ENCODE measurements around the gene BAZ2B.

The BAZ2B gene

GRCh38 chr2:159505196-159505595 is 111.2 kb downstream of the BAZ2B start:
- no peak overlapping the region for H3K27ac ChIP-seq (ENCODE audit: low read depth, low read length, poor library complexity, severe bottlenecking)
- H2AFZ ChIP-seq (ENCODE audit: low read length) = no peak overlapping the region
- H3K79me2 ChIP-seq (ENCODE audit: insufficient read depth, low read length) = no peaks in the 10 kb centered on the region
- H3K4me2 ChIP-seq (ENCODE audit: low read length) = no peak overlapping the region
- H3F3A ChIP-seq (ENCODE audit: insufficient read depth, low read length) = no peaks in the 10 kb centered on the region
- H3K9me2 ChIP-seq (ENCODE audit: low read depth, low read length) = no peaks in the 10 kb centered on the region
- no peaks in the 10 kb centered on the region; the same call in 1 of the 2 replicates for H3K36me3 ChIP-seq (ENCODE audit: insufficient read depth, low read length)
- H4K20me1 ChIP-seq (ENCODE audit: insufficient read depth, low read length) = no peaks in the 10 kb centered on the region
- no peak overlapping the region for H3K4me3 ChIP-seq (ENCODE audit: low read depth, low read length, poor library complexity, severe bottlenecking)
- H3K9ac ChIP-seq (ENCODE audit: low read length) = no peak overlapping the region
- H3K9me3 ChIP-seq (ENCODE audit: low read length) = no peaks in the 10 kb centered on the region
- H3K4me1 ChIP-seq (ENCODE audit: insufficient read depth, low read length, severe bottlenecking) = no peaks in the 10 kb centered on the region
- TF ChIP-seq CTCF (IDR thresholded peaks at IDR 0.05; ENCODE audit: low read length) = no peak
- TF ChIP-seq EZH2 (IDR thresholded peaks at IDR 0.05; ENCODE audit: borderline replicate concordance, low read length) = no peak
- H3K27me3 ChIP-seq (ENCODE audit: insufficient read depth, low read length) = no peaks in the 10 kb centered on the region

- no peaks in the 10 kb centered on the region for H3F3A ChIP-seq (ENCODE audit: insufficient read depth, low read length)
- H3K9me2 ChIP-seq (ENCODE audit: low read depth, low read length) = no peaks in the 10 kb centered on the region
- no peaks in the 10 kb centered on the region for H3K4me1 ChIP-seq (ENCODE audit: insufficient read depth, low read length, severe bottlenecking)
- peaks cover 2% of the 10 kb centered on the region; the same call in 1 of the 2 replicates for H3K36me3 ChIP-seq (ENCODE audit: insufficient read depth, low read length)
- H4K20me1 ChIP-seq (ENCODE audit: insufficient read depth, low read length) = no peaks in the 10 kb centered on the region
- no peak overlapping the region for H3K9ac ChIP-seq (ENCODE audit: low read length)
- TF ChIP-seq CTCF (IDR thresholded peaks at IDR 0.05; ENCODE audit: low read length) = no peak
- no peak for TF ChIP-seq EZH2 (IDR thresholded peaks at IDR 0.05; ENCODE audit: borderline replicate concordance, low read length)
- H3K4me3 ChIP-seq (ENCODE audit: low read depth, low read length, poor library complexity, severe bottlenecking) = no peak overlapping the region
- H3K79me2 ChIP-seq (ENCODE audit: insufficient read depth, low read length) = no peaks in the 10 kb centered on the region
- H3K4me2 ChIP-seq (ENCODE audit: low read length) = no peak overlapping the region
- no peaks in the 10 kb centered on the region for H3K9me3 ChIP-seq (ENCODE audit: low read length)
- H3K27me3 ChIP-seq (ENCODE audit: insufficient read depth, low read length) = no peaks in the 10 kb centered on the region
- no peak overlapping the region for H2AFZ ChIP-seq (ENCODE audit: low read length)
- H3K27ac ChIP-seq (ENCODE audit: low read depth, low read length, poor library complexity, severe bottlenecking) = no peak overlapping the region
These were observed 114.6 kb downstream of the BAZ2B start for GRCh38 chr2:159501743-159502142.

- H3F3A ChIP-seq (ENCODE audit: insufficient read depth, low read length) = no peaks in the 10 kb centered on the region
- TF ChIP-seq EZH2 (IDR thresholded peaks at IDR 0.05; ENCODE audit: borderline replicate concordance, low read length) (no peak), CTCF (IDR thresholded peaks at IDR 0.05; ENCODE audit: low read length) (no peak)
- no peaks in the 10 kb centered on the region for H3K27me3 ChIP-seq (ENCODE audit: insufficient read depth, low read length)
- no peaks in the 10 kb centered on the region for H4K20me1 ChIP-seq (ENCODE audit: insufficient read depth, low read length)
- no peaks in the 10 kb centered on the region for H3K79me2 ChIP-seq (ENCODE audit: insufficient read depth, low read length)
- no peak overlapping the region for H3K9ac ChIP-seq (ENCODE audit: low read length)
- no peak overlapping the region for H3K27ac ChIP-seq (ENCODE audit: low read depth, low read length, poor library complexity, severe bottlenecking)
- no peak overlapping the region for H2AFZ ChIP-seq (ENCODE audit: low read length)
- H3K9me2 ChIP-seq (ENCODE audit: low read depth, low read length) = no peaks in the 10 kb centered on the region
- no peak overlapping the region for H3K4me3 ChIP-seq (ENCODE audit: low read depth, low read length, poor library complexity, severe bottlenecking)
- H3K4me1 ChIP-seq (ENCODE audit: insufficient read depth, low read length, severe bottlenecking) = no peaks in the 10 kb centered on the region
- no peaks in the 10 kb centered on the region for H3K9me3 ChIP-seq (ENCODE audit: low read length)
- no peak overlapping the region for H3K4me2 ChIP-seq (ENCODE audit: low read length)
- peaks cover 2% of the 10 kb centered on the region; the same call in 1 of the 2 replicates for H3K36me3 ChIP-seq (ENCODE audit: insufficient read depth, low read length)
These were observed 118.5 kb downstream of the BAZ2B start for GRCh38 chr2:159497847-159498246.
